Ishikawa (cell line): ENCODE results near the gene NLGN4X.

Experiments
- CEBPB ChIP-seq: IDR thresholded peaks from 2 replicates; pipeline ENCODE4 v1.6.1; 2012
- CREB1 ChIP-seq: IDR thresholded peaks from 2 replicates; pipeline ENCODE4 v1.6.1; 2012; ENCODE audit warnings: low read depth
- EGR1 ChIP-seq: IDR thresholded peaks from 2 replicates; pipeline ENCODE4 v1.6.1; 2012
- EP300 ChIP-seq: IDR thresholded peaks from 2 replicates; pipeline ENCODE4 v1.6.1; 2012; ENCODE audit warnings: borderline replicate concordance
- FOXM1 ChIP-seq: IDR thresholded peaks from 2 replicates; pipeline ENCODE4 v1.6.1; 2012; ENCODE audit warnings: low read depth, borderline replicate concordance
- NFIC ChIP-seq: IDR thresholded peaks from 2 replicates; pipeline ENCODE4 v1.6.1; 2012
- RAD21 ChIP-seq: IDR thresholded peaks from 2 replicates; pipeline ENCODE4 v1.6.1; 2012; ENCODE audit warnings: low read depth
- TAF1 ChIP-seq: IDR thresholded peaks from 2 replicates; pipeline ENCODE4 v1.6.1; 2012; ENCODE audit warnings: low read depth, mild to moderate bottlenecking
- TCF12 ChIP-seq: IDR thresholded peaks from 2 replicates; pipeline ENCODE4 v1.6.1; 2012; ENCODE audit warnings: low read depth
- TEAD4 ChIP-seq: IDR thresholded peaks from 2 replicates; pipeline ENCODE4 v1.6.1; 2012
- YY1 ChIP-seq: IDR thresholded peaks from 2 replicates; pipeline ENCODE4 v1.6.1; 2012; ENCODE audit warnings: low read depth
- ZBTB7A ChIP-seq: IDR thresholded peaks from 2 replicates; pipeline ENCODE4 v1.6.1; 2012; ENCODE audit warnings: low read depth
- TF ChIP-seq, protein P1 (sequence below): IDR thresholded peaks from 2 replicates; pipeline ENCODE4 v1.6.1; 2012
- TF ChIP-seq, protein P2 (sequence below): IDR thresholded peaks from 2 replicates; pipeline ENCODE4 v1.6.1; 2012
- TF ChIP-seq, protein P3 (sequence below): IDR thresholded peaks from 2 replicates; pipeline ENCODE4 v1.6.1; 2012; ENCODE audit warnings: low read depth, mild to moderate bottlenecking

NLGN4X gene

DNA sequence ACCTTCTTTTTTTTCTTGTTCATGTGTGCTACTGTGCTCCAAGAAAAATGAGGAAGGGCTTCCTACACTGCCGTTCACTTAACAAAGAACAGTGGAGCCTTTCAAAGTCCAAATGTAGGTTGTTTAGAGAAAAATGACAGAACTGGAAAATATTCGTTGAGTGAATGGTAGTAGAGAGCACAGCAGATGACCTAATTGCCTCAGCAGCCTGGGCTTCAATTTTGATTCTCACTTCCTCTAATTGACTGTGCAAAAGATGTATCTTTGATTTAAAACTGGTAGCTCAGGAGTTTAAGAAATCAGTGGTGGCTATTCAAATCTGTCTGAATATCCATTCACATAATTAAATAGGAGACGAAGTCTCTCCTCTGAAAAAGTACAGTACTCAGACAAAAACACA is 5.2 kb downstream of the NLGN4X start:
- TF ChIP-seq TCF12 (no peak), RAD21 (no peak), YY1 (no peak), CEBPB (no peak)
- TF ChIP-seq, protein P1, sequence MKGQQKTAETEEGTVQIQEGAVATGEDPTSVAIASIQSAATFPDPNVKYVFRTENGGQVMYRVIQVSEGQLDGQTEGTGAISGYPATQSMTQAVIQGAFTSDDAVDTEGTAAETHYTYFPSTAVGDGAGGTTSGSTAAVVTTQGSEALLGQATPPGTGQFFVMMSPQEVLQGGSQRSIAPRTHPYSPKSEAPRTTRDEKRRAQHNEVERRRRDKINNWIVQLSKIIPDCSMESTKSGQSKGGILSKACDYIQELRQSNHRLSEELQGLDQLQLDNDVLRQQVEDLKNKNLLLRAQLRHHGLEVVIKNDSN = no peak

DNA sequence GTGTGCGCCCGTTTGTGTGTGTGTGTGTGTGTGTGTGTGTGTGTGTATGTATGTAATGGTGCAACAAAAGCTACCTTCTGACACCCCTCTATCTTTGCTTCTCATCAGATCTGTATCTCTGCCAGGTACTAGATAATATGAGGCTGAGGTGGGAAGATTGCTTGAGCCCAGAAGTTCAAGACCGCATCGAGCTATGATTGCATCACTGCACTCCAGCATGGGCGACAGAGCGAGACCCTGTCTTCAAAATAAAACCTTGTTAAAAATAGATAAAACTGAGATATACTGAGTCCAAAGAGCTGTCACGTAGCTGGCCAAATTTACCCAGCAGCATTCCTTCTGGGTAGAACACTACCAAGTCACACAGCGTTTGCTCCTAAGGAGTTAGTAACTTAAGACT is 18.4 kb downstream of the NLGN4X start:
- TF ChIP-seq TCF12 (no peak), NFIC (no peak), ZBTB7A (no peak), TEAD4 (no peak), TAF1 (no peak)
- TF ChIP-seq, protein P2, sequence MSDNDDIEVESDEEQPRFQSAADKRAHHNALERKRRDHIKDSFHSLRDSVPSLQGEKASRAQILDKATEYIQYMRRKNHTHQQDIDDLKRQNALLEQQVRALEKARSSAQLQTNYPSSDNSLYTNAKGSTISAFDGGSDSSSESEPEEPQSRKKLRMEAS = no peak
- TF ChIP-seq, protein P1 = no peak

DNA sequence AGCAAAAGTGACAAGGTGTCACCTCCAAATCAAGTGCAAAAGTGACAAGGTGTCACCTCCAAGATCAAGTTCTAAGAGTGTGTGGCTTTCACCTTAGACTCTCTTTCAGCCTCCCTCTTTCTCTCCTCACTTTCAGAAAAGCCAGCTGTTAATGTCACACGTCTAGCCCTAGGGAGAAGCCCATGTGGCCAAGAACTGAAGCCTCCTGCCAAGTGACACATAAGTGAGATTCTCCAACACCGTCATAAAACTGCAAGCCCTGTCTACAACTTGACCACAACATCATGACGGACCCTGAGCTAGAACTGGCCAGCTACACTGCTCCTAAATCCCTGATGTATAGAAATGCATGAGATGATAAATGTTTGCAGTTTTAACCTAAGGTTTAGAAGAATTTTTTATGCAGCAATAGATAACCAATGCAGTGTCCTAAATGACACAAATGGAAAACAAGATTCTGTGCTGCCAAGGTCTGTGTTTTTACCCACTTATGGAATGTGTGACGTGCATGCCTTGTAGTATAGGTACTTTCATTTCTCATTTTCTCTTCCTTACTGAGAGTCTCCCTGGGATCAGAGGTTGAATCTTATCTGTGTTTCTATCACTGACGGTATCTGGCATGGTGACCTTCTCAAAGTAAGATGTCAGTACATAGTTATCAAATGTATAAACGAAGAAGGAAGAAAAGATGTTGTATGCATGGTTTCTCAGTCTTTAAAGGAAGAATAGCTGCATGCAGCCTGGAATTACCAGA is 25.0 kb downstream of the NLGN4X start:
- TF ChIP-seq FOXM1 (no peak), TEAD4 (no peak), YY1 (no peak), CREB1 (no peak), CEBPB (no peak), ZBTB7A (no peak), EP300 (no peak), TAF1 (no peak), NFIC (no peak), EGR1 (no peak), RAD21 (no peak)
- TF ChIP-seq, protein P3, sequence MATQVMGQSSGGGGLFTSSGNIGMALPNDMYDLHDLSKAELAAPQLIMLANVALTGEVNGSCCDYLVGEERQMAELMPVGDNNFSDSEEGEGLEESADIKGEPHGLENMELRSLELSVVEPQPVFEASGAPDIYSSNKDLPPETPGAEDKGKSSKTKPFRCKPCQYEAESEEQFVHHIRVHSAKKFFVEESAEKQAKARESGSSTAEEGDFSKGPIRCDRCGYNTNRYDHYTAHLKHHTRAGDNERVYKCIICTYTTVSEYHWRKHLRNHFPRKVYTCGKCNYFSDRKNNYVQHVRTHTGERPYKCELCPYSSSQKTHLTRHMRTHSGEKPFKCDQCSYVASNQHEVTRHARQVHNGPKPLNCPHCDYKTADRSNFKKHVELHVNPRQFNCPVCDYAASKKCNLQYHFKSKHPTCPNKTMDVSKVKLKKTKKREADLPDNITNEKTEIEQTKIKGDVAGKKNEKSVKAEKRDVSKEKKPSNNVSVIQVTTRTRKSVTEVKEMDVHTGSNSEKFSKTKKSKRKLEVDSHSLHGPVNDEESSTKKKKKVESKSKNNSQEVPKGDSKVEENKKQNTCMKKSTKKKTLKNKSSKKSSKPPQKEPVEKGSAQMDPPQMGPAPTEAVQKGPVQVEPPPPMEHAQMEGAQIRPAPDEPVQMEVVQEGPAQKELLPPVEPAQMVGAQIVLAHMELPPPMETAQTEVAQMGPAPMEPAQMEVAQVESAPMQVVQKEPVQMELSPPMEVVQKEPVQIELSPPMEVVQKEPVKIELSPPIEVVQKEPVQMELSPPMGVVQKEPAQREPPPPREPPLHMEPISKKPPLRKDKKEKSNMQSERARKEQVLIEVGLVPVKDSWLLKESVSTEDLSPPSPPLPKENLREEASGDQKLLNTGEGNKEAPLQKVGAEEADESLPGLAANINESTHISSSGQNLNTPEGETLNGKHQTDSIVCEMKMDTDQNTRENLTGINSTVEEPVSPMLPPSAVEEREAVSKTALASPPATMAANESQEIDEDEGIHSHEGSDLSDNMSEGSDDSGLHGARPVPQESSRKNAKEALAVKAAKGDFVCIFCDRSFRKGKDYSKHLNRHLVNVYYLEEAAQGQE = no peak
- TF ChIP-seq, protein P1 = no peak
- TF ChIP-seq, protein P2 = no peak

DNA sequence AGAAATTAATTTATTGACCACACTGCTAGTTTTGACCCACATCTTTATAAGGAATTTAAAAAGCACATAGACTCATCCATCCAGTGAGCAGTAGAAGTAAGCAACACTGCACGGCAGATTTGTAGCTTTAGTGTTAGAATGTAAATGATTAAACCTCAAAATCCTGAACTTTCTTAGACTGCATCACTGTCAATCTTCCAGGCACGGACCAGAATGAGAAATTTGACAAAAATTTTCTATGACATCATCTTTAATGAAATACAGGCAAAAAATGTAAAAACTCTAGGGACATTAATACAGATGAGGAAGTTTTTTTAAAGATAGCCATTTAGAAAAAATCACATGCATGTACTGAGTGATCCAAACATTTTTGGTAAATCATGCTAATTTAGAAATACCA is 29.2 kb downstream of the NLGN4X start:
- TF ChIP-seq, protein P3 = no peak
- TF ChIP-seq CREB1 = no peak
- no peak for TF ChIP-seq RAD21
- no peak for TF ChIP-seq CEBPB
- TF ChIP-seq YY1 = no peak
- TF ChIP-seq EP300 = no peak

DNA sequence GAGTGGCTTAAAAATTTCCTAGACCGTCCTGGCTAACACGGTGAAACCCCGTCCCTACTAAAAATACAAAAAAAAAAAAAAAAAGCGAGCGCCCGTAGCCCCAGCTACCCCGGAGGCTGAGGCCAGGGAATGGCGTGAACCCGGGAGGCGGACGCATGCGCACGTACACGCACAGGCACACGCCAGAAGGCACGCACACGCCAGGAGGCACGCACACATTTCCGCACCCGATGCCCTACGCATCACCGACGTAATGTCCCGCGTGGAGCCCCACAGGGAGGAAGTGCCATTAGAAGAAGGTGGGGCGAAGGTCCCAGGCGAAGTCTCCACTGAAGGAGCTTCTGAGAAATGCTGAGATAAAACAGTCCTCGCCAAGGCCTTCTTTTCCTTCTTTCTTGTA is 41.4 kb downstream of the NLGN4X start:
- TF ChIP-seq RAD21 (no peak), TAF1 (no peak), CREB1 (no peak), EGR1 (no peak), EP300 (no peak), NFIC (no peak), TCF12 (no peak), TEAD4 (no peak), ZBTB7A (no peak), CEBPB (no peak), FOXM1 (no peak), YY1 (no peak)
- TF ChIP-seq, protein P1 = no peak
- TF ChIP-seq, protein P2 = no peak
- TF ChIP-seq, protein P3 = no peak
